LNCaP clone FGC (cell line): ENCODE measurements around the gene ZNF705A.
"Not testable (repeated sequence)": the region's sequence is repeated elsewhere in the genome, so short reads cannot be mapped to it uniquely, and the experiment has no call there.

Experiments
- DNase-seq: peaks from one replicate; pipeline ENCODE4 v3.0.0-alpha.2; 2011; ENCODE audit warnings: low read depth
- H3K4me3 ChIP-seq: 2 replicates; pipeline ENCODE4 v1.5.1; 2011; ENCODE audit warnings: mild to moderate bottlenecking, low read depth, low read length, control low read depth

Gene ZNF705A

GRCh38 chr12:8228607-8229006 is 71.8 kb downstream of the ZNF705A start:
- not testable (repeated sequence) for DNase-seq, H3K4me3 ChIP-seq

GRCh38 chr12:8229486-8229885 is 72.7 kb downstream of the ZNF705A start:
- not testable (repeated sequence) for DNase-seq

More at GRCh38 chr12:8229486-8229885, 72.7 kb downstream of the ZNF705A start:
- H3K4me3 ChIP-seq, result not testable (repeated sequence)
